ENCODE measurements around the gene RBM46. TPM values are rescaled to one million over a fixed set of nuclear protein-coding genes. Genes with fewer than 3 reads are reported as not detected.

The RBM46 gene
- total RNA-seq (under 1 TPM in 1 of 9 donors, not detected in 8; 0.08 TPM), polyA plus RNA-seq (under 1 TPM in 1 of 3 donors, not detected in 2; 0.05 TPM)
- long read RNA-seq, donor 1, result 0 reads
- long read RNA-seq, donor 2, result 0 reads
- long read RNA-seq, donor 3, result 0 reads
- long read RNA-seq, donor 4, result 0 reads
- long read RNA-seq, donor 5, result 0 reads
- long read RNA-seq, donor 6, result 0 reads
- long read RNA-seq, donor 7, result 0 reads
- long read RNA-seq, donor 8, result 0 reads
- long read RNA-seq, donor 9, result 0 reads
- long read RNA-seq, donor 10, result 0 reads

DNA sequence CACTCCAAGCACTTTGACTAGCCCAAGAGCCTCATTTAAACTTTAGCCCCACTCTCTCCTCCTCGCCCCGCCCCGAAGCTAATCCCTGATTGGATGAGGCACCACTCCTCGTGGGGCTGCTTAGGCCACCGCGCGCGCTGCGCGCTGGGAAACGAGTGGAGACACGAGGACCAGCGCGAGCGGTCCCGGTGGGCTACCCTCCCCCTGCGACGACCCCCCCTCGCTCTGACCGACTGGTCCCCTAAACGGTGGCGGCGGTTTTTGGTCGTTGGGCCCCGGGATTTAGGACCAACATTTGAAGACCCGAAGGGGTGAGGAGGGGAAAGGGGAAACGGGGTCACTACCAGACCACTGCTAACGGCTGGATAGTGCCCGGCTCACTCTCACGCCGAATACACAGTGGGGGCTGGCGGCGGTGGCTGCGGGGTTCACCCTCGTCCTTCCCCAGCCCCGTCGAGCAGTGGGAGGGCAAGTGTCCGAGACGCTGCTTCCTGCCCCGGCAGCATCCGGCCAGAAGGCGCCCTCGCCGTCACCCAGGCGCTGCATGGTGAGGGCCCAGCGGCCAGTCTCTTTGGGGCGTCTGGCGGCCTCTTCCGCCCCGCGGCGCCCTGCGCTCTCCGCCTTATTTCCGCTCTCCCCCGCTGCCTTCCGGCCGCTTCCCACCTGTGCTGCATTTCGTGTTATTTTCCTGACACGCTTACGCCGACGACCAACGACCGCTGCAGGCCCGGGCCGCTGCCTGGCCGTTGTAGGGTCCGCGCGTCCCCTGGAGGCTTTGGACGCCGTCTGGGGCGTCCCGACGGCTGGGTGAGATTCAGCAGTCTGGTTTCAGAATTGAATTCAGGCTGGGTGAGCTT is at the start of gene RBM46:
TSS of gene RBM46 (plus strand) at position 147 of the 857 bp plus-strand sequence. CDS start 15,481 bp downstream, outside the sequence.
- no peaks in the 10 kb centered on the region for H3K4me1 ChIP-seq (replicated peaks in 1 of 2)
- H3K27me3 ChIP-seq, result peaks cover 5% of the 10 kb centered on the region
- no peak within 1 kb of the TSS for H3K4me3 ChIP-seq
- H3K9me3 ChIP-seq (replicated peaks in 1 of 3), result no peaks in the 10 kb centered on the region
- H3K36me3 ChIP-seq (replicated peaks in 1 of 2), result no peaks in the 10 kb centered on the region
- WGBS, 4 donors, result 65 to 81% (median 69%) methylated on average over 70 to 76 of the region's 76 CpGs
- H3K27ac ChIP-seq, result no peak within 1 kb of the TSS
- TF ChIP-seq POLR2A (IDR thresholded peaks at IDR 0.05), result no peak
- TF ChIP-seq CTCF (IDR thresholded peaks at IDR 0.05), result no peak
- no peak for DNase-seq
- intact Hi-C loops (cut with DNase I), result loop anchor here in 1 of 2 donors (10.0 kb wide), 1 partner anchor 147 kb away; no protein-coding TSS in a partner anchor

DNA sequence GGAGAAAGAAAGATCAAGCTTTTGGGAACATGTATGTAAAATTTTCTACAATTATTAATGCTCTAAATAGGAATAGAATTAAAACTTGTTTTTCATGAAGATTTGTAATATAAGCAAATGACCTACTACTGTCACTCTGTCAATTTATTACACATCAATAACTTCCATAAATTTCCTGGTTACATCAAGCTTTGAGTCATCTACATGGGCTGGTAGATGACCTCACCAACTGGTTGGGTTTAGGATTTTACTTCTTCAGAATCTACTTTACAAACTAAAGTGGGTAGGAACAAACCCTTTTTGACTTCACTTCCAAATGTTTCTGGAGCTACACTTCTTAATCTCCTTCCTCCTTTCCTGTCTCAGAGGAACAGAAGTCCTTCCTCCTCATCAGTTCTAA is 49.3 kb upstream of the RBM46 start:
- no peaks in the 10 kb centered on the region for H3K9me3 ChIP-seq (replicated peaks in 1 of 3)
- no peaks in the 10 kb centered on the region for H3K36me3 ChIP-seq (replicated peaks in 1 of 2)
- H3K27me3 ChIP-seq, result no peaks in the 10 kb centered on the region
- H3K4me1 ChIP-seq (replicated peaks in 1 of 2), result no peaks in the 10 kb centered on the region
- TF ChIP-seq CTCF (IDR thresholded peaks at IDR 0.05), result no peak
- no peak for TF ChIP-seq POLR2A (IDR thresholded peaks at IDR 0.05)
- no peak overlapping the region for H3K4me3 ChIP-seq
- intact Hi-C loops (cut with DNase I), result no loop called here
- H3K27ac ChIP-seq, result no peak overlapping the region
- no peak for DNase-seq

DNA sequence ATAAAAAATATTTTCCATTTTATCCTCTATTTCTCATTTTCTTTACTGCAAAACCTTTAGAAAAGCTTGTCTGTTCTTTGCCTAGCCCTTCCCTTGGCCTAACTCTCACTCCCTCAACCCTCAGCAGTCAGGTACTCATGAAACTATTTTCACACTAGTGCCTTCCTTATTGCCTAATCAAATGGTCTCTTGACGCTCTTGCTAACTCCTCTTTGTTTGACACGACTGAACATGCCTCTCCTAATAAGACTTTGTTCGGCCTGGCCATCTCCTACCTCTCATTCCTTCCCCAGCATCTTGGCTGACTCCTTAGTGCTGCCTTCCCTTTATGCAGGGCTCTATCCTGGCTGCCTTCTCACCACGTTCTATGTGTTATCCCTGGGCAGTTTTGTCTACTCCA is 48.4 kb upstream of the RBM46 start:
- Histone ChIP-seq H3K27ac (no peak overlapping the region), H3K4me1 (replicated peaks in 1 of 2) (no peaks in the 10 kb centered on the region), H3K4me3 (no peak overlapping the region), H3K9me3 (replicated peaks in 1 of 3) (no peaks in the 10 kb centered on the region), H3K27me3 (no peaks in the 10 kb centered on the region), H3K36me3 (replicated peaks in 1 of 2) (no peaks in the 10 kb centered on the region)
- intact Hi-C loops (cut with DNase I), result no loop called here
- TF ChIP-seq POLR2A (IDR thresholded peaks at IDR 0.05) (no peak), CTCF (IDR thresholded peaks at IDR 0.05) (no peak)
- no peak for DNase-seq
- 83 to 87% (median 83%) methylated on average over 4 of the region's 4 CpGs for WGBS, 4 donors

- peaks cover 1% of the 10 kb centered on the region for H3K27me3 ChIP-seq
- no peak for DNase-seq
- H3K27ac ChIP-seq, result no peak overlapping the region
- H3K9me3 ChIP-seq (replicated peaks in 1 of 3), result no peaks in the 10 kb centered on the region
- no peak overlapping the region for H3K4me3 ChIP-seq
- WGBS, 4 donors, result 45 to 84% (median 68%) methylated on average over 1 of the region's 1 CpG
- H3K4me1 ChIP-seq (replicated peaks in 1 of 2), result peaks cover 0 to 6% of the 10 kb centered on the region in 2 donors
- TF ChIP-seq CTCF (IDR thresholded peaks at IDR 0.05) (no peak), POLR2A (IDR thresholded peaks at IDR 0.05) (no peak)
- H3K36me3 ChIP-seq (replicated peaks in 1 of 2), result no peaks in the 10 kb centered on the region
- intact Hi-C loops (cut with DNase I), result no loop called here
These were observed 44.3 kb upstream of the RBM46 start for GRCh38 chr4:154736770-154737169.

Measured in adrenal gland (tissue), 19 donors.